Trophoblast cell (in vitro differentiated cells and primary cell): ENCODE data around the gene CEP85.
A peak's percentile ranks its signal among the peaks of the same experiment; 100 is the strongest.

Experiments used
- DNase-seq, 2 donors: peaks; one replicate each; pipeline ENCODE4 v3.0.0-alpha.2; 2016
- H2AFZ ChIP-seq: 2 replicates; pipeline ENCODE4 v1.6.1; 2013; ENCODE audit warnings: low read length, moderate library complexity, mild to moderate bottlenecking; ENCODE audit not compliant: insufficient read depth, poor library complexity
- H2AK5ac ChIP-seq: 2 replicates; pipeline ENCODE4 v1.6.1; 2013; ENCODE audit warnings: mild to moderate bottlenecking, low read length
- H2BK120ac ChIP-seq: 2 replicates; pipeline ENCODE4 v1.6.1; 2013; ENCODE audit warnings: low read length, mild to moderate bottlenecking, moderate library complexity; ENCODE audit not compliant: insufficient read depth, poor library complexity
- H2BK12ac ChIP-seq: 2 replicates; pipeline ENCODE4 v1.6.1; 2013; ENCODE audit warnings: mild to moderate bottlenecking, low read length, moderate library complexity
- H2BK5ac ChIP-seq: 2 replicates; pipeline ENCODE4 v1.6.1; 2013; ENCODE audit warnings: low read length, low read depth, moderate library complexity, mild to moderate bottlenecking; ENCODE audit not compliant: poor library complexity
- H3K14ac ChIP-seq: 2 replicates; pipeline ENCODE4 v1.6.1; 2013; ENCODE audit warnings: mild to moderate bottlenecking, low read length
- H3K18ac ChIP-seq: 2 replicates; pipeline ENCODE4 v1.6.1; 2013; ENCODE audit warnings: mild to moderate bottlenecking, low read length
- H3K23ac ChIP-seq: 2 replicates; pipeline ENCODE4 v1.6.1; 2013; ENCODE audit warnings: low read length
- H3K27ac ChIP-seq: 2 replicates; pipeline ENCODE4 v1.5.1; 2013; ENCODE audit warnings: low read depth, mild to moderate bottlenecking, inconsistent platforms, low read length, moderate library complexity
- H3K27me3 ChIP-seq: 2 replicates; pipeline ENCODE4 v1.6.1; 2013; ENCODE audit warnings: inconsistent platforms, mild to moderate bottlenecking, low read length, moderate library complexity; ENCODE audit not compliant: insufficient read depth
- H3K36me3 ChIP-seq, 2 experiments: 1 replicate in 1 of 2; 2 replicates in 1 of 2; pipeline ENCODE4 v1.6.1; 2013; ENCODE audit warnings: low read length in 2 of 2, mild to moderate bottlenecking in 2 of 2, moderate library complexity in 1 of 2; ENCODE audit not compliant: insufficient read depth in 2 of 2, control insufficient read depth in 1 of 2
- H3K4ac ChIP-seq: 2 replicates; pipeline ENCODE4 v1.6.1; 2013; ENCODE audit warnings: low read depth, mild to moderate bottlenecking, low read length, moderate library complexity
- H3K4me1 ChIP-seq, 2 experiments: 1 replicate in 1 of 2; 2 replicates in 1 of 2; pipeline ENCODE4 v1.6.1; 2013; ENCODE audit warnings: low read length in 2 of 2, mild to moderate bottlenecking in 2 of 2, moderate library complexity in 1 of 2; ENCODE audit not compliant: insufficient read depth in 2 of 2, control insufficient read depth in 1 of 2
- H3K4me2 ChIP-seq: 2 replicates; pipeline ENCODE4 v1.6.1; 2013; ENCODE audit warnings: inconsistent platforms, mild to moderate bottlenecking, low read length, moderate library complexity
- H3K4me3 ChIP-seq: 2 replicates; pipeline ENCODE4 v1.5.1; 2013; ENCODE audit warnings: mild to moderate bottlenecking, low read depth, low read length, inconsistent platforms
- H3K79me1 ChIP-seq: one replicate; pipeline ENCODE4 v1.6.1; 2013; ENCODE audit warnings: low read length
- H3K79me2 ChIP-seq: 2 replicates; pipeline ENCODE4 v1.6.1; 2013; ENCODE audit warnings: low read length, mild to moderate bottlenecking; ENCODE audit not compliant: control insufficient read depth, insufficient read depth, poor library complexity
- H3K9ac ChIP-seq: 2 replicates; pipeline ENCODE4 v1.6.1; 2013; ENCODE audit warnings: mild to moderate bottlenecking, low read length
- H3K9me3 ChIP-seq: 2 replicates; pipeline ENCODE4 v1.6.1; 2013; ENCODE audit warnings: low read depth, mild to moderate bottlenecking, control low read depth, inconsistent platforms, low read length; ENCODE audit not compliant: insufficient read depth
- H4K12ac ChIP-seq: 2 replicates; pipeline ENCODE4 v1.6.1; 2013; ENCODE audit warnings: low read depth, mild to moderate bottlenecking, low read length, moderate library complexity
- H4K8ac ChIP-seq: 2 replicates; pipeline ENCODE4 v1.6.1; 2013; ENCODE audit warnings: low read depth, mild to moderate bottlenecking, low read length, moderate library complexity
- H4K91ac ChIP-seq: one replicate; pipeline ENCODE4 v1.6.1; 2013; ENCODE audit warnings: low read depth, mild to moderate bottlenecking, low read length, moderate library complexity
- WGBS: extraction: QIAGEN DNeasy Blood & Tissue Kit; methylation state at CpG from one replicate; pipeline ENCODE4 v1.1.7; 2013; ENCODE audit warnings: missing lambda C conversion rate; ENCODE audit not compliant: insufficient read length, insufficient coverage; ENCODE audit errors: extremely low coverage; 5-methylcytosine and 5-hydroxymethylcytosine counted together

CEP85 gene

GRCh38 chr1:26237230-26237966, 3.4 kb downstream of the CEP85 start:
- no CpG with 5 or more reads among the region's 6 CpGs for WGBS
- no peak overlapping the region for H2BK12ac ChIP-seq
- no peak overlapping the region for H3K4me3 ChIP-seq
- DNase-seq = peak in 1 of 2 donors; percentile 8
- H2AFZ ChIP-seq = no peak overlapping the region
- no peak overlapping the region for H4K91ac ChIP-seq
- peaks cover 2 to 5% of the 10 kb centered on the region in 2 experiments for H3K4me1 ChIP-seq
- H3K79me2 ChIP-seq = peaks cover 5% of the 10 kb centered on the region
- no peak overlapping the region for H3K9ac ChIP-seq
- no peak overlapping the region for H3K4ac ChIP-seq
- H2BK5ac ChIP-seq = no peak overlapping the region
- H2AK5ac ChIP-seq = no peak overlapping the region
- no peaks in the 10 kb centered on the region for H3K9me3 ChIP-seq
- H3K27ac ChIP-seq = no peak overlapping the region
- no peaks in the 10 kb centered on the region for H3K36me3 ChIP-seq
- no peak overlapping the region for H3K14ac ChIP-seq
- no peak overlapping the region for H2BK120ac ChIP-seq
- H3K18ac ChIP-seq = no peak overlapping the region
- no peak overlapping the region for H3K23ac ChIP-seq
- H4K12ac ChIP-seq = no peak overlapping the region
- peaks cover 7% of the 10 kb centered on the region for H3K79me1 ChIP-seq
- no peak overlapping the region for H4K8ac ChIP-seq
- no peak overlapping the region for H3K4me2 ChIP-seq
- H3K27me3 ChIP-seq = no peaks in the 10 kb centered on the region

GRCh38 chr1:26239936-26240335, 5.9 kb downstream of the CEP85 start:
- Histone ChIP-seq H3K4me2 (no peak overlapping the region), H3K18ac (no peak overlapping the region), H3K4ac (no peak overlapping the region), H3K79me2 (no peaks in the 10 kb centered on the region), H3K23ac (no peak overlapping the region), H2AFZ (no peak overlapping the region), H4K91ac (no peak overlapping the region), H3K9me3 (no peaks in the 10 kb centered on the region), H2BK12ac (no peak overlapping the region), H2BK5ac (no peak overlapping the region), H3K4me3 (no peak overlapping the region), H3K36me3 (peaks cover 3 to 6% of the 10 kb centered on the region in 2 experiments), H3K79me1 (no peaks in the 10 kb centered on the region), H3K27ac (no peak overlapping the region), H3K14ac (no peak overlapping the region), H4K12ac (no peak overlapping the region), H3K27me3 (no peaks in the 10 kb centered on the region), H3K4me1 (peaks cover 0 to 2% of the 10 kb centered on the region in 2 experiments), H3K9ac (no peak overlapping the region), H4K8ac (no peak overlapping the region), H2BK120ac (no peak overlapping the region), H2AK5ac (no peak overlapping the region)
- no CpG with 5 or more reads among the region's 4 CpGs for WGBS
- no peak for DNase-seq

GRCh38 chr1:26252718-26253117, 18.7 kb downstream of the CEP85 start:
- H2AK5ac ChIP-seq = no peak overlapping the region
- H3K14ac ChIP-seq = no peak overlapping the region
- H3K4ac ChIP-seq = no peak overlapping the region
- no peak overlapping the region for H3K9ac ChIP-seq
- H3K27me3 ChIP-seq = no peaks in the 10 kb centered on the region
- H3K79me1 ChIP-seq = no peaks in the 10 kb centered on the region
- WGBS = no CpG with 5 or more reads among the region's 7 CpGs
- peaks cover 0 to 1% of the 10 kb centered on the region in 2 experiments for H3K4me1 ChIP-seq
- no peak overlapping the region for H2BK5ac ChIP-seq
- no peak overlapping the region for H4K91ac ChIP-seq
- H3K23ac ChIP-seq = no peak overlapping the region
- H3K27ac ChIP-seq = no peak overlapping the region
- H2AFZ ChIP-seq = no peak overlapping the region
- no peak for DNase-seq
- peaks cover 17 to 18% of the 10 kb centered on the region in 2 experiments for H3K36me3 ChIP-seq
- H3K4me3 ChIP-seq = no peak overlapping the region
- no peak overlapping the region for H3K18ac ChIP-seq
- H2BK120ac ChIP-seq = no peak overlapping the region
- no peak overlapping the region for H4K12ac ChIP-seq
- H2BK12ac ChIP-seq = no peak overlapping the region
- H3K4me2 ChIP-seq = no peak overlapping the region
- no peaks in the 10 kb centered on the region for H3K79me2 ChIP-seq
- no peak overlapping the region for H4K8ac ChIP-seq
- no peaks in the 10 kb centered on the region for H3K9me3 ChIP-seq

- no peak overlapping the region for H3K9ac ChIP-seq
- no peaks in the 10 kb centered on the region for H3K79me2 ChIP-seq
- no peak overlapping the region for H4K91ac ChIP-seq
- no peak overlapping the region for H4K12ac ChIP-seq
- no peak overlapping the region for H3K4ac ChIP-seq
- WGBS = no CpG with 5 or more reads among the region's 3 CpGs
- peaks cover 19 to 21% of the 10 kb centered on the region in 2 experiments for H3K36me3 ChIP-seq
- peak in 1 of 2 donors; percentile 41 for DNase-seq
- H3K14ac ChIP-seq = no peak overlapping the region
- H3K4me3 ChIP-seq = no peak overlapping the region
- H3K23ac ChIP-seq = no peak overlapping the region
- H3K27me3 ChIP-seq = no peaks in the 10 kb centered on the region
- H2BK12ac ChIP-seq = no peak overlapping the region
- no peak overlapping the region for H3K18ac ChIP-seq
- no peaks in the 10 kb centered on the region for H3K79me1 ChIP-seq
- no peak overlapping the region for H4K8ac ChIP-seq
- no peak overlapping the region for H2BK120ac ChIP-seq
- no peak overlapping the region for H2AK5ac ChIP-seq
- peaks cover 0 to 1% of the 10 kb centered on the region in 2 experiments for H3K4me1 ChIP-seq
- H2AFZ ChIP-seq = no peak overlapping the region
- no peak overlapping the region for H3K27ac ChIP-seq
- H2BK5ac ChIP-seq = no peak overlapping the region
- H3K4me2 ChIP-seq = no peak overlapping the region
- H3K9me3 ChIP-seq = no peaks in the 10 kb centered on the region
Observed at GRCh38 chr1:26254404-26254803, 20.4 kb downstream of the CEP85 start.
